Gastroesophageal sphincter (tissue), 3 donors: ENCODE measurements around the gene LTBP3.
A peak's percentile ranks its signal among the peaks of the same experiment; 100 is the strongest.

ENCODE experiments used
- POLR2A ChIP-seq, 2 donors: fragments of 450-650 bp; IDR thresholded peaks; one replicate each; pipeline ENCODE4 v1.6.1; 2017; ENCODE audit warnings: antibody characterized with exemption in 2 of 2, mild to moderate bottlenecking in 2 of 2, moderate library complexity in 1 of 2
- POLR2AphosphoS5 ChIP-seq: sonication (generic); formaldehyde crosslinking; IDR thresholded peaks from one replicate; pipeline ENCODE4 v1.6.1; 2017; ENCODE audit warnings: antibody characterized with exemption
- TF ChIP-seq, protein P1 (sequence below), 4 experiments: fragments of 200-600 bp in 2 of 4; fragments of 450-650 bp in 2 of 4; sonication (generic) in 1 of 4; IDR thresholded peaks; one replicate each; pipeline ENCODE4 v1.5.1; 2017 to 2019; ENCODE audit warnings: antibody characterized with exemption in 4 of 4, mild to moderate bottlenecking in 2 of 4, moderate library complexity in 2 of 4

DNA sequence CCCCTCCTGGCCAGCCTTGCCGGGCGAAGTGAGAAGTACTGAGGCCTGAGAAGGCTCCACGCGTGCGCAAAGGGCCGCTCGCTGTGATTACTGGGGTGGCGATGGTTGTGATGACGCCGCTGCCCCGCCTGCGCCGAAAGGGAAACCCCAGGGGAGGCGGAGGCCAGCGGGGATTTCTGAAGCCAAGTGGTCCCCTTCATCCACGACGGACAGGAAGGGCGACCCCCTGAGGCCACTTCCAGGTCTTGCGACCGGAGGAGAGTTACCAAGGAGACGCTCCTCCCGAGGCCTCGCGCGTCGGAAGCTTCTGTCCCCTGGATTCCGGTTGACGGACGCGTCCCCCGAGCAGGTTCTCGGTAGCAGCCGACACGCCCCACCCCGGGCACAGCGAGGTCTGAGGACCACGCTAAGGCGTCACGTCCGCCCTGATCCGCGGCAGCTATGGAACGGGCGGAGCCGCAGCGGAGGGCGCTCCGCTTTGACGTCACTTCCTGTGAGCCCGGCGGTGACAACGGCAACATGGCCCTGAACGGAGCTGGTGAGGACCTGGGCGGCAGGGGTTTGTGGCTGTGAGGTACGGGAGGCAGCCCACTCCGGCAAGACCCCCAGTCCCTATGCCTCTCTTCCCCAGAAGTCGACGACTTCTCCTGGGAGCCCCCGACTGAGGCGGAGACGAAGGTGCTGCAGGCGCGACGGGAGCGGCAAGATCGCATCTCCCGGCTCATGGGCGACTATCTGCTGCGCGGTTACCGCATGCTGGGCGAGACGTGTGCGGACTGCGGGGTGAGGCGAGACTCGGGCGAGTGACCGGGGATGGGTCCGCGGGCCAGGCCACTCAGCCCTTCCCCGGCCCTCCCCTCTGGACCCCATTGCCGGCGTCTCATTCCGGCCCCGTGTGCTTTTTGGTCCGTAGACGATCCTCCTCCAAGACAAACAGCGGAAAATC, 12.1 kb upstream of the LTBP3 start, which contains the start of gene ZNRD2:
- TF ChIP-seq POLR2A (IDR thresholded peaks at IDR 0.05) (peak; percentile 63 to 66), POLR2AphosphoS5 (peak; percentile 86)
- TF ChIP-seq, protein P1, sequence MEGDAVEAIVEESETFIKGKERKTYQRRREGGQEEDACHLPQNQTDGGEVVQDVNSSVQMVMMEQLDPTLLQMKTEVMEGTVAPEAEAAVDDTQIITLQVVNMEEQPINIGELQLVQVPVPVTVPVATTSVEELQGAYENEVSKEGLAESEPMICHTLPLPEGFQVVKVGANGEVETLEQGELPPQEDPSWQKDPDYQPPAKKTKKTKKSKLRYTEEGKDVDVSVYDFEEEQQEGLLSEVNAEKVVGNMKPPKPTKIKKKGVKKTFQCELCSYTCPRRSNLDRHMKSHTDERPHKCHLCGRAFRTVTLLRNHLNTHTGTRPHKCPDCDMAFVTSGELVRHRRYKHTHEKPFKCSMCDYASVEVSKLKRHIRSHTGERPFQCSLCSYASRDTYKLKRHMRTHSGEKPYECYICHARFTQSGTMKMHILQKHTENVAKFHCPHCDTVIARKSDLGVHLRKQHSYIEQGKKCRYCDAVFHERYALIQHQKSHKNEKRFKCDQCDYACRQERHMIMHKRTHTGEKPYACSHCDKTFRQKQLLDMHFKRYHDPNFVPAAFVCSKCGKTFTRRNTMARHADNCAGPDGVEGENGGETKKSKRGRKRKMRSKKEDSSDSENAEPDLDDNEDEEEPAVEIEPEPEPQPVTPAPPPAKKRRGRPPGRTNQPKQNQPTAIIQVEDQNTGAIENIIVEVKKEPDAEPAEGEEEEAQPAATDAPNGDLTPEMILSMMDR (IDR thresholded peaks at IDR 0.05): peak in 3 of 4 experiments; percentile 47 to 59 (median 58)
